GM10266 (cell line): Measurements from ENCODE around the gene DCBLD1.
A peak's percentile ranks its signal among the peaks of the same experiment; 100 is the strongest.

ENCODE experiments used
- DNase-seq: peaks from one replicate; pipeline ENCODE4 v3.0.0; 2012; ENCODE audit errors: extremely low spot score
- TF ChIP-seq, protein P1 (sequence below): IDR thresholded peaks from 2 replicates; pipeline ENCODE4 v1.5.1; 2012; ENCODE audit warnings: mild to moderate bottlenecking, low read depth; ENCODE audit not compliant: control insufficient read depth, insufficient read depth; ENCODE audit errors: missing control alignments

DCBLD1 gene

GRCh38 chr6:117483645-117484016 lies 1.2 kb downstream of the DCBLD1 start:
- TF ChIP-seq, protein P1, sequence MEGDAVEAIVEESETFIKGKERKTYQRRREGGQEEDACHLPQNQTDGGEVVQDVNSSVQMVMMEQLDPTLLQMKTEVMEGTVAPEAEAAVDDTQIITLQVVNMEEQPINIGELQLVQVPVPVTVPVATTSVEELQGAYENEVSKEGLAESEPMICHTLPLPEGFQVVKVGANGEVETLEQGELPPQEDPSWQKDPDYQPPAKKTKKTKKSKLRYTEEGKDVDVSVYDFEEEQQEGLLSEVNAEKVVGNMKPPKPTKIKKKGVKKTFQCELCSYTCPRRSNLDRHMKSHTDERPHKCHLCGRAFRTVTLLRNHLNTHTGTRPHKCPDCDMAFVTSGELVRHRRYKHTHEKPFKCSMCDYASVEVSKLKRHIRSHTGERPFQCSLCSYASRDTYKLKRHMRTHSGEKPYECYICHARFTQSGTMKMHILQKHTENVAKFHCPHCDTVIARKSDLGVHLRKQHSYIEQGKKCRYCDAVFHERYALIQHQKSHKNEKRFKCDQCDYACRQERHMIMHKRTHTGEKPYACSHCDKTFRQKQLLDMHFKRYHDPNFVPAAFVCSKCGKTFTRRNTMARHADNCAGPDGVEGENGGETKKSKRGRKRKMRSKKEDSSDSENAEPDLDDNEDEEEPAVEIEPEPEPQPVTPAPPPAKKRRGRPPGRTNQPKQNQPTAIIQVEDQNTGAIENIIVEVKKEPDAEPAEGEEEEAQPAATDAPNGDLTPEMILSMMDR, result no peak
- DNase-seq, result peak; percentile 60

- no peak for DNase-seq
- TF ChIP-seq, protein P1, result no peak
Observed at GRCh38 chr6:117484052-117484646, 1.7 kb downstream of the DCBLD1 start.

DNA sequence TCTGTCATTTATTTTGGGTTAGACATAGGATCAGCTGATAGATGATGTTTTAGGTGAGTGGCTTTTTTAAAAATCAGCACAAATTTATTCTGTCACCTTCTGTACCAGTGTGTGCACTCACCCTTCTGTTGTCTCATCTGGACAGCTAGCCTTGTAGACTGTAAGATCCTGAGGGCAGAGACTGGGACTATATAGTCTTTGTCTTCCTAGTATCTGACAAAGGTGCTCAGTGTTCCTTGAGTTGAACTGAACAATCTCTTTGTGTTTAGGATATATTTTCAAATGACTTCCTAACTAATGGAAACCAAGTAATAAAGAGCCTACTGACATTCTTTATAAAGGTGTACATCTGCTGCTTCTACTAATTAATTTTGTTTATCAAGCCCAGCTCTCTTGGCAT lies 3.0 kb downstream of the DCBLD1 start:
- TF ChIP-seq, protein P1, result no peak
- no peak for DNase-seq

- DNase-seq, result no peak
- TF ChIP-seq, protein P1, result no peak
Observed at GRCh38 chr6:117487821-117488220, 5.3 kb downstream of the DCBLD1 start.

- TF ChIP-seq, protein P1, result no peak
- DNase-seq, result no peak
Observed at GRCh38 chr6:117489003-117489402, 6.5 kb downstream of the DCBLD1 start.

- TF ChIP-seq, protein P1, result no peak
- no peak for DNase-seq
Observed at GRCh38 chr6:117491916-117492315, 9.4 kb downstream of the DCBLD1 start.

DNA sequence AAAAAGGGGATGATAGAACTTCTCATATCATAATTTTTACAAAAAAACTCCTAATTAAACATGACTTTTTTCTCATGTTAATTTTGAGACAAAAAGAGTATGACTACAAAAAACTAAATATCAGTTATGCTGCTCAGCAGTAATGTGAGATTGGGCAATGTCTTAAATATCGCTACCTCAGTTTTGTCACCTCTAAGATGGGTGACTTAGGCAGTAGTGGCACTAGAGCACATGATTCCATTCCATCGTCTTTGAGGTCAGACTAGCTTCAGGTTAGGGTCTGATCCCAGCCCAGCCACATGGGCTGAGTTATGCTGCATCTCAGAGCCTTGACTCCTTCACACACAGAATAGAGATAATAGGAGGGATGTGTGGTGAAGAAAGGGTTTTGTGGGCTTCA lies 11.0 kb downstream of the DCBLD1 start:
- no peak for DNase-seq
- TF ChIP-seq, protein P1, result no peak
